GM12878 (cell line): ENCODE measurements around the gene TRAPPC4. TPM values are rescaled to one million over a fixed set of nuclear protein-coding genes. Genes with fewer than 3 reads are reported as not detected.

Experiments used
- ATAC-seq: fragments of 200-7000 bp; cut with Tn5 transposase; 3 replicates; pipeline ENCODE4 v1.9.1; 2020; ENCODE audit warnings: mild to moderate bottlenecking, moderate library complexity
- BruUV-seq: library from RNA; stranded (reverse); fragments of 400-500 nt; replicated peaks from 2 replicates; lab custom pipeline; 2021; lab: Mats Ljungman, UMichigan
- CTCF ChIA-PET: fragments of 300-600 bp; sonication (Branson Sonifier 250); formaldehyde crosslinking; extraction: SDS; loops from one replicate; lab custom pipeline; 2021; ENCODE audit warnings: inconsistent platforms; lab: Yijun Ruan, JAX
- POLR2A ChIA-PET: fragments of 350-600 bp; formaldehyde crosslinking; extraction: SDS; loops from one replicate; lab custom pipeline; 2021; ENCODE audit warnings: inconsistent platforms; lab: Charles Lee
- RAD21 ChIA-PET: fragments of 300-600 bp; sonication (Branson Sonifier 250); formaldehyde crosslinking; loops from one replicate; lab custom pipeline; 2023; ENCODE audit warnings: antibody characterized with exemption; ENCODE audit not compliant: unreplicated experiment; lab: Charles Lee
- SMC1A ChIA-PET: fragments of 300-600 bp; sonication (Branson Sonifier 250); formaldehyde crosslinking; loops from one replicate; lab custom pipeline; 2023; ENCODE audit not compliant: unreplicated experiment, uncharacterized antibody; lab: Charles Lee
- DNase-seq: peaks from one replicate; pipeline ENCODE4 v3.0.0-alpha.2; 2011; ENCODE audit warnings: low read depth, low spot score
- FAIRE-seq: peaks from 3 replicates; lab custom pipeline; 2011; peaks lifted over from hg19 to GRCh38; lab: Jason Lieb, UNC
- H2AFZ ChIP-seq: 2 replicates; pipeline ENCODE4 v1.6.0; 2011; ENCODE audit warnings: low read depth, low read length, control low read depth; ENCODE audit not compliant: control insufficient read depth
- H3K27ac ChIP-seq: 2 replicates; pipeline ENCODE4 v1.5.1; 2011; ENCODE audit warnings: control low read depth; ENCODE audit not compliant: control insufficient read depth, insufficient read depth
- H3K27me3 ChIP-seq, 2 experiments: replicated peaks in 1 of 2; 2 replicates each; pipeline versions ENCODE4 v1.6.0 to v1.6.1; 2011; ENCODE audit warnings: low read length in 1 of 2; ENCODE audit not compliant: control insufficient read depth in 2 of 2, insufficient read depth in 2 of 2
- H3K36me3 ChIP-seq, 2 experiments: 2 replicates each; pipeline ENCODE4 v1.5.1; 2011; ENCODE audit warnings: low read length in 1 of 2; ENCODE audit not compliant: control insufficient read depth in 2 of 2, insufficient read depth in 2 of 2
- H3K4me1 ChIP-seq: 2 replicates; pipeline ENCODE4 v1.6.1; 2011; ENCODE audit warnings: mild to moderate bottlenecking, low read length, moderate library complexity, mixed read lengths; ENCODE audit not compliant: control insufficient read depth, insufficient read depth
- H3K4me2 ChIP-seq: 2 replicates; pipeline ENCODE4 v1.6.0; 2011; ENCODE audit warnings: control low read depth; ENCODE audit not compliant: control insufficient read depth, insufficient read depth
- H3K4me3 ChIP-seq: fragments of 200-600 bp; sonication (generic); 2 replicates; pipeline ENCODE4 v1.5.1; 2016
- H3K79me2 ChIP-seq: 2 replicates; pipeline ENCODE4 v1.6.0; 2011; ENCODE audit warnings: low read length; ENCODE audit not compliant: control insufficient read depth, insufficient read depth
- H3K9ac ChIP-seq: 2 replicates; pipeline ENCODE4 v1.8.0; 2011; ENCODE audit warnings: low read length, control low read depth, mixed read lengths; ENCODE audit not compliant: control insufficient read depth, insufficient read depth
- H3K9me3 ChIP-seq: replicated peaks from 3 replicates; pipeline ENCODE4 v1.5.1; 2011; ENCODE audit warnings: mild to moderate bottlenecking, low read length; ENCODE audit not compliant: control insufficient read depth, insufficient read depth
- H4K20me1 ChIP-seq: 2 replicates; pipeline ENCODE4 v1.6.0; 2011; ENCODE audit not compliant: control insufficient read depth, insufficient read depth
- BCL3 ChIP-seq: IDR thresholded peaks from 2 replicates; pipeline ENCODE4 v1.6.1; 2011; ENCODE audit warnings: borderline replicate concordance, low read depth, mild to moderate bottlenecking, moderate library complexity, low read length; ENCODE audit not compliant: insufficient read depth, poor library complexity, severe bottlenecking
- CHD1 ChIP-seq: IDR thresholded peaks from 2 replicates; pipeline ENCODE4 v1.6.1; 2012; ENCODE audit warnings: low read depth, low read length, improper control_type of control experiment
- CHD2 ChIP-seq: IDR thresholded peaks from 2 replicates; pipeline ENCODE4 v1.6.1; 2011; ENCODE audit warnings: low read depth, low read length, improper control_type of control experiment, borderline replicate concordance
- EED ChIP-seq: sonication (generic); IDR thresholded peaks from 2 replicates; pipeline ENCODE4 v1.6.1; 2016; ENCODE audit warnings: antibody characterized with exemption, low read depth
- EGR1 ChIP-seq, 2 experiments: IDR thresholded peaks; 1 replicate in 1 of 2; 2 replicates in 1 of 2; pipeline ENCODE4 v1.6.1; 2011 to 2012; ENCODE audit warnings: low read depth in 2 of 2, low read length in 2 of 2, borderline replicate concordance in 1 of 2, mild to moderate bottlenecking in 1 of 2, moderate library complexity in 1 of 2
- KDM1A ChIP-seq: fragments of 200-600 bp; sonication (generic); IDR thresholded peaks from 2 replicates; pipeline ENCODE4 v1.6.1; 2016; ENCODE audit warnings: borderline replicate concordance
- MEF2A ChIP-seq: IDR thresholded peaks from 2 replicates; pipeline ENCODE4 v1.6.1; 2011; ENCODE audit warnings: low read depth, mild to moderate bottlenecking, low read length, moderate library complexity; ENCODE audit not compliant: insufficient read depth
- MTA3 ChIP-seq: IDR thresholded peaks from 2 replicates; pipeline ENCODE4 v1.6.1; 2012; ENCODE audit warnings: low read length, inconsistent platforms, borderline replicate concordance
- NR2F1 ChIP-seq: fragments of 450-650 bp; conservative IDR thresholded peaks from 2 replicates; pipeline ENCODE4 v1.6.1; 2017; ENCODE audit warnings: mild to moderate bottlenecking
- PAX5 ChIP-seq: IDR thresholded peaks from 2 replicates; pipeline ENCODE4 v1.6.1; 2011; ENCODE audit warnings: low read depth, low read length, borderline replicate concordance
- SMAD5 ChIP-seq: IDR thresholded peaks from 2 replicates; pipeline ENCODE4 v1.6.1; 2016; ENCODE audit warnings: antibody characterized with exemption, low read depth
- SREBF2 ChIP-seq: IDR thresholded peaks from 2 replicates; pipeline ENCODE4 v1.6.1; 2012; ENCODE audit warnings: mild to moderate bottlenecking, low read length
- YY1 ChIP-seq: IDR thresholded peaks from 2 replicates; pipeline ENCODE4 v1.6.1; 2011; ENCODE audit warnings: low read depth, mild to moderate bottlenecking, low read length
- ZBED1 ChIP-seq: IDR thresholded peaks from 2 replicates; pipeline ENCODE4 v1.6.1; 2016; ENCODE audit warnings: borderline replicate concordance
- ZNF217 ChIP-seq: fragments of 450-650 bp; IDR thresholded peaks from 2 replicates; pipeline ENCODE4 v1.6.1; 2017; ENCODE audit warnings: antibody characterized with exemption, mild to moderate bottlenecking
- WGBS: methylation state at CpG from one replicate; pipeline ENCODE4 v1.1.6; 2016; ENCODE audit warnings: low lambda C conversion rate; ENCODE audit not compliant: insufficient replicate concordance, insufficient coverage; ENCODE audit errors: missing lambda C conversion rate; 5-methylcytosine and 5-hydroxymethylcytosine counted together
- in situ Hi-C: fragments of 300-500 bp; cut with MboI; formaldehyde crosslinking; loops from 9 replicates; pipeline ENCODE4 v1.14.3; 2018; ENCODE audit warnings: mixed read lengths
- intact Hi-C: fragments of 100-400 bp; cut with micrococcal nuclease; formaldehyde crosslinking; loops from one replicate; pipeline ENCODE4 v1.14.2; 2022; ENCODE audit not compliant: unreplicated experiment
- polyA plus RNA-seq, 11 experiments: library from polyadenylated mRNA; depleted of rRNA in 4 of 11; unstranded in 6 of 11; stranded (reverse) in 5 of 11; fragments of >200 nt; fragmentation: Nextera tagmentation in 4 of 11; fragmentation: Illumina TruSeq in 1 of 11; extraction: Ambion mirVana in 4 of 11; extraction: Trizol in 1 of 11; gene quantifications; 1 replicate in 1 of 11; 2 replicates in 10 of 11; pipeline versions ENCODE4 v1.2.1 to v1.2.3, GENCODE V29; 2011 to 2016; ENCODE audit warnings: inconsistent platforms in 2 of 11, missing spikeins in 2 of 11, low read depth in 1 of 11
- total RNA-seq, 4 experiments: library from RNA; depleted of rRNA in 3 of 4; stranded (reverse); fragments of >200 nt in 3 of 4; fragmentation: Illumina TruSeq in 1 of 4; extraction: Trizol in 1 of 4; gene quantifications; 2 replicates each; pipeline versions ENCODE4 v1.2.1 to v1.2.3, GENCODE V29; 2013 to 2021

The TRAPPC4 gene
- total and polyA plus RNA-seq, 10 of the 15 experiments (the other 5 are each of a cell fraction or from before 2014, with no cell fraction given) = 61.6 to 231 (median 98.8) TPM

GRCh38 chr11:119011476-119012053 lies 7.0 kb upstream of the TRAPPC4 start (continued):
- TF ChIP-seq CHD1 (no peak), YY1 (no peak), SMAD5 (no peak), CHD2 (no peak), MTA3 (no peak), MEF2A (no peak), PAX5 (no peak), EED (no peak), ZNF217 (no peak), EGR1 (IDR thresholded peaks at IDR 0.05; ENCODE audit: borderline replicate concordance in 1 of 2, low read depth in 2 of 2, low read length in 2 of 2) (no peak), KDM1A (no peak), SREBF2 (no peak)

GRCh38 chr11:119012629-119013170 lies 5.9 kb upstream of the TRAPPC4 start:
- Histone ChIP-seq H3K79me2 (peaks cover 26% of the 10 kb centered on the region), H3K9me3 (no peaks in the 10 kb centered on the region; the same call in 2 of the 3 replicates), H3K36me3 (peaks cover 17 to 24% of the 10 kb centered on the region in 2 experiments), H3K9ac (no peak overlapping the region), H3K4me2 (no peak overlapping the region), H3K27me3 (no peaks in the 10 kb centered on the region), H3K4me3 (no peak overlapping the region)
- FAIRE-seq (no peak), ATAC-seq (peak; percentile 7; the same call in 1 of the 3 replicates), DNase-seq (no peak)
- intact Hi-C loops = no loop called here
- in situ Hi-C loops = no loop called here
- POLR2A ChIA-PET = interaction anchor here (0.5 to 1.3 kb wide), 2 partner anchors 55 to 253 kb away, joined by 3 to 4 read pairs; partner anchors contain the start of gene VPS11
- TF ChIP-seq NR2F1 (no peak), ZBED1 (0 out of 2 replicates have a peak, but pooled peaks have one; percentile 2), BCL3 (peak; percentile 13)
- TF ChIP-seq, all 136 proteins: peak for 2
- no peaks in the 10 kb centered on the region for H4K20me1 ChIP-seq
- RAD21 ChIA-PET = no interaction called here
- SMC1A ChIA-PET = no interaction called here
- no peaks in the 10 kb centered on the region; the same call in 1 of the 2 replicates for H3K4me1 ChIP-seq
- CTCF ChIA-PET = no interaction called here
- H3K27ac ChIP-seq = no peak overlapping the region
- no peak overlapping the region for H2AFZ ChIP-seq
- WGBS = 81% methylated on average over 3 of the region's 3 CpGs
- BruUV-seq = no TSS peak
